K562 (cell line): ENCODE measurements around the gene C2orf42. TPM values are rescaled to one million over a fixed set of nuclear protein-coding genes. Genes with fewer than 3 reads are reported as not detected.

Source experiments
- CSDE1 ChIP-seq, 2 experiments: fragments of 450-650 bp; IDR thresholded peaks; 2 replicates each; pipeline ENCODE4 v1.6.1; 2016; ENCODE audit warnings: mild to moderate bottlenecking in 1 of 2
- FOXJ2 ChIP-seq: fragments of 200-800 bp; sonication (Bioruptor generic); IDR thresholded peaks from 2 replicates; pipeline ENCODE4 v1.6.1; 2016; ENCODE audit warnings: missing genetic modification characterization, missing compliant biosample characterization
- HNRNPK ChIP-seq: fragments of 200-400 bp; formaldehyde crosslinking; IDR thresholded peaks from one replicate; pipeline ENCODE4 v1.6.1; 2018; ENCODE audit warnings: mild to moderate bottlenecking, low read depth, low read length; ENCODE audit not compliant: poor library complexity, severe bottlenecking
- KAT2B ChIP-seq: IDR thresholded peaks from one replicate; pipeline ENCODE4 v1.6.1; 2012; ENCODE audit warnings: low read depth, mild to moderate bottlenecking, control low read depth, inconsistent platforms, low read length, moderate library complexity
- PYGO2 ChIP-seq: fragments of 450-650 bp; IDR thresholded peaks from 2 replicates; pipeline ENCODE4 v1.6.1; 2016; ENCODE audit warnings: mild to moderate bottlenecking, missing genetic modification characterization, moderate library complexity, missing compliant biosample characterization
- RREB1 ChIP-seq: fragments of 250-450 bp; sonication (Bioruptor Pico); IDR thresholded peaks from 2 replicates; pipeline ENCODE4 v1.4.0; 2020
- YBX1 ChIP-seq: fragments of 450-650 bp; IDR thresholded peaks from 2 replicates; pipeline ENCODE4 v1.7.1; 2016; ENCODE audit warnings: mild to moderate bottlenecking
- ZBTB40 ChIP-seq, 2 experiments: fragments of 450-650 bp in 1 of 2; sonication (generic) in 1 of 2; formaldehyde crosslinking in 1 of 2; IDR thresholded peaks; 2 replicates each; pipeline versions ENCODE4 v1.7.1 to v1.9.0; 2016 to 2022; ENCODE audit warnings: inconsistent platforms in 1 of 2, mild to moderate bottlenecking in 1 of 2, missing genetic modification reagents in 1 of 2
- ZBTB8A ChIP-seq: fragments of 450-650 bp; IDR thresholded peaks from 2 replicates; pipeline ENCODE4 v1.6.1; 2018; ENCODE audit warnings: mild to moderate bottlenecking, moderate library complexity; ENCODE audit not compliant: partially characterized antibody
- ZNF23 ChIP-seq: fragments of 250-450 bp; sonication (Bioruptor Pico); IDR thresholded peaks from 2 replicates; pipeline ENCODE4 v1.4.0; 2020; ENCODE audit warnings: mild to moderate bottlenecking
- ZNF551 ChIP-seq: fragments of 250-450 bp; sonication (Bioruptor Pico); IDR thresholded peaks from 2 replicates; pipeline ENCODE4 v1.5.0; 2021; ENCODE audit warnings: mild to moderate bottlenecking, moderate library complexity
- polyA plus RNA-seq, 8 experiments: library from polyadenylated mRNA; depleted of rRNA in 4 of 8; stranded (reverse) in 5 of 8; unstranded in 3 of 8; fragments of >200 nt; fragmentation: Nextera tagmentation in 2 of 8; fragmentation: Illumina TruSeq in 1 of 8; extraction: Ambion mirVana in 2 of 8; extraction: Trizol in 1 of 8; gene quantifications; 2 replicates each; pipeline versions ENCODE4 v1.2.1 to v1.2.3, GENCODE V29; 2011 to 2014; ENCODE audit warnings: inconsistent platforms in 1 of 8, missing spikeins in 1 of 8
- total RNA-seq, 7 experiments: library from RNA; depleted of rRNA in 6 of 7; stranded (reverse); fragments of >200 nt in 6 of 7; fragmentation: Illumina TruSeq in 2 of 7; extraction: Trizol in 2 of 7; gene quantifications; 2 replicates each; pipeline versions ENCODE4 v1.2.1 to v1.2.3, GENCODE V29; 2011 to 2021; ENCODE audit warnings: low replicate concordance in 1 of 7

Gene C2orf42
- total and polyA plus RNA-seq, 9 of the 15 experiments (the other 6 are each of a cell fraction or from before 2014, with no cell fraction given): 4.6 to 10.9 (median 7.5) TPM

GRCh38 chr2:70142590-70143313 lies 48.1 kb downstream of the C2orf42 start (continued):
- TF ChIP-seq ZBTB40 (IDR thresholded peaks at IDR 0.05) (peak; percentile 56), ZBTB40 (CRISPR knock-in tag; IDR thresholded peaks at IDR 0.05) (no peak), FOXJ2 (tag) (peak; percentile 32), KAT2B (no peak), ZBTB8A (no peak), ZNF551 (CRISPR knock-in tag) (0 out of 2 replicates have a peak, but pooled peaks have one; percentile 72), YBX1 (no peak), RREB1 (CRISPR knock-in tag) (peak; percentile 95), ZNF23 (CRISPR knock-in tag) (no peak), HNRNPK (peak; percentile 78), CSDE1 (IDR thresholded peaks at IDR 0.05) (peak in 1 of 2 experiments; percentile 71; a peak in 1 of 4 replicates), PYGO2 (tag) (no peak)
